ENCODE results near the gene LKAAEAR1. TPM values are rescaled to one million over a fixed set of nuclear protein-coding genes. Genes with fewer than 3 reads are reported as not detected.

The LKAAEAR1 gene
- total and polyA plus RNA-seq, 8 donors: 0.23 TPM; not detected in 7

GRCh38 chr20:64099880-64100565 lies 15.8 kb upstream of the LKAAEAR1 start:
- TF ChIP-seq POLR2AphosphoS5 (IDR thresholded peaks at IDR 0.05) (no peak), EP300 (IDR thresholded peaks at IDR 0.05) (no peak), CTCF (IDR thresholded peaks at IDR 0.05) (no peak), POLR2A (IDR thresholded peaks at IDR 0.05) (no peak)
- intact Hi-C loops (cut with DNase I; ENCODE audit: low total_unique reads): no loop called here
- peaks cover 8 to 14% (median 12%) of the 10 kb centered on the region in 4 donors for H3K4me1 ChIP-seq
- DNase-seq: peak in 1 of 2 donors; percentile 44
- no peak overlapping the region for H3K27ac ChIP-seq
- H3K9me3 ChIP-seq: no peaks in the 10 kb centered on the region
- H3K27me3 ChIP-seq: peaks cover 10 to 86% (median 45%) of the 10 kb centered on the region in 3 donors
- 71 to 79% (median 75%) methylated on average over 10 to 14 of the region's 14 CpGs for WGBS, 5 donors
- H3K4me3 ChIP-seq: no peak overlapping the region
- peaks cover 0 to 10% (median 4%) of the 10 kb centered on the region in 4 donors for H3K36me3 ChIP-seq

GRCh38 chr20:64099086-64099786 lies 15.0 kb upstream of the LKAAEAR1 start:
- H3K36me3 ChIP-seq: peaks cover 0 to 10% (median 4%) of the 10 kb centered on the region in 4 donors
- intact Hi-C loops (cut with DNase I; ENCODE audit: low total_unique reads): no loop called here
- DNase-seq: peak in 1 of 2 donors; percentile 60
- no peak overlapping the region for H3K4me3 ChIP-seq
- peaks cover 8 to 14% (median 12%) of the 10 kb centered on the region in 4 donors for H3K4me1 ChIP-seq
- no peaks in the 10 kb centered on the region for H3K9me3 ChIP-seq
- no peak overlapping the region for H3K27ac ChIP-seq
- peaks cover 10 to 78% (median 45%) of the 10 kb centered on the region in 3 donors for H3K27me3 ChIP-seq
- TF ChIP-seq POLR2AphosphoS5 (IDR thresholded peaks at IDR 0.05) (no peak), CTCF (IDR thresholded peaks at IDR 0.05) (no peak)
- 71 to 90% (median 82%) methylated on average over 14 to 21 of the region's 21 CpGs for WGBS, 5 donors

- Histone ChIP-seq H3K36me3 (peaks cover 0 to 10% (median 4%) of the 10 kb centered on the region in 4 donors), H3K4me1 (peaks cover 8 to 14% (median 12%) of the 10 kb centered on the region in 4 donors), H3K27me3 (peaks cover 10 to 71% (median 38%) of the 10 kb centered on the region in 3 donors), H3K27ac (no peak overlapping the region), H3K9me3 (no peaks in the 10 kb centered on the region), H3K4me3 (no peak overlapping the region)
- no peak for DNase-seq
- TF ChIP-seq CTCF (IDR thresholded peaks at IDR 0.05) (no peak), POLR2A (IDR thresholded peaks at IDR 0.05) (no peak), EP300 (IDR thresholded peaks at IDR 0.05) (no peak), POLR2AphosphoS5 (IDR thresholded peaks at IDR 0.05) (no peak)
- intact Hi-C loops (cut with DNase I; ENCODE audit: low total_unique reads): no loop called here
- 93 to 94% (median 93%) methylated on average over 25 to 28 of the region's 28 CpGs for WGBS, 5 donors
Measured at GRCh38 chr20:64098471-64099013, 14.3 kb upstream of the LKAAEAR1 start.

- intact Hi-C loops (cut with DNase I; ENCODE audit: low total_unique reads): no loop called here
- peaks cover 0 to under 1% (median 0%) of the 10 kb centered on the region in 4 donors for H3K4me1 ChIP-seq
- TF ChIP-seq EP300 (IDR thresholded peaks at IDR 0.05): no peak
- TF ChIP-seq POLR2AphosphoS5 (IDR thresholded peaks at IDR 0.05): no peak
- no peak for TF ChIP-seq CTCF (IDR thresholded peaks at IDR 0.05)
- TF ChIP-seq POLR2A (IDR thresholded peaks at IDR 0.05): no peak
- 78 to 97% (median 84%) methylated on average over 6 of the region's 6 CpGs for WGBS, 5 donors
- no peak overlapping the region for H3K4me3 ChIP-seq
- no peak overlapping the region for H3K27ac ChIP-seq
- H3K36me3 ChIP-seq: peaks cover 0 to 10% (median 4%) of the 10 kb centered on the region in 4 donors
- no peak for DNase-seq
- no peaks in the 10 kb centered on the region for H3K9me3 ChIP-seq
- H3K27me3 ChIP-seq: peaks cover under 1 to 61% (median 22%) of the 10 kb centered on the region in 3 donors
Measured at GRCh38 chr20:64096535-64096934, 12.3 kb upstream of the LKAAEAR1 start.
